ENCODE results near the gene MAPK10.

DNA sequence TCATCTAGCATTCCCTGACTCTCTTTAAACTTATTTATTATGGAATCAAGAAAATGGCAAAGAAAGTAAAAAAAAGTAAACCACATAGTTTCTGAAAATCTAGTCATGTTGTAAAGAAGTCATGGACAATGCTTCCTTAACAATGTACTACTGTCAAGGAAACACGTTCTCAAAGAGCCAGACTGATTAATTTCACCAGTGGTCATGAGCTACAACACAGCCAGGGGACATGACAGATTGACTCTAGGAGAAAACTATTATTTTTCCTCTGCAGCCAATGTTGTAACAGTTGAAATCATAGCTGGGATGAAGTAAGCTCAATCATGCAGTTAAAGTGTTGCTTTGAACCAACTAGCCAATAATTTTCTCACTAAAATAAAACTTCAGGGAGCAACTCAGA lies 109.2 kb downstream of the MAPK10 start:
- no peak for TF ChIP-seq CTCF (IDR thresholded peaks at IDR 0.05)
- no peak for TF ChIP-seq POLR2AphosphoS5 (IDR thresholded peaks at IDR 0.05)
- TF ChIP-seq POLR2A (IDR thresholded peaks at IDR 0.05) = no peak
